ENCODE measurements around the gene DENND4A.

Gene DENND4A

DNA sequence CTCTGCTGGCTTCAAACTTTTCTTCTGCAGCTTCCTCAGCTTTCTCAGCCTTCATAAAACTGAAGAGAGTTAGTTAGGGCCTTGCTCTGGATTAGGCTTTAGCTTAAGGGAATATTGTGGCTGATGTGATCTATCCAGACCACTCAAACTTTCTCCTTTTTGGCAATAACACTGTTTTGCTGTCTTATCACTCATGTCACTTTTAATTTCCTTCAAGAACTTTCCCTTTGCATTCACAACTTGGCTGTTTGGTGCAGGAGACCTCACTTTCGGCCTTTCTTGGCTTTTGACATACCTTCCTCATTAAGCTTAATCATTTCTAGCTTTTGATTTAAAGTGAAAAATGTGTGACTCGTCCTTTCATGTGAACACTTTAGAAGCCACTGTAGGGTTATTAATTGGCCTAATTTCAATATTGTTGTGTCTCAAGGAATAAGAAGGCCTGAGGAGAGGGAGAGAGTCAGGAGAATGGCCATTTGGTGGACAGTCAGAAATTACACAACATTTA lies 109.6 kb downstream of the DENND4A start:
- TF ChIP-seq, protein P1, sequence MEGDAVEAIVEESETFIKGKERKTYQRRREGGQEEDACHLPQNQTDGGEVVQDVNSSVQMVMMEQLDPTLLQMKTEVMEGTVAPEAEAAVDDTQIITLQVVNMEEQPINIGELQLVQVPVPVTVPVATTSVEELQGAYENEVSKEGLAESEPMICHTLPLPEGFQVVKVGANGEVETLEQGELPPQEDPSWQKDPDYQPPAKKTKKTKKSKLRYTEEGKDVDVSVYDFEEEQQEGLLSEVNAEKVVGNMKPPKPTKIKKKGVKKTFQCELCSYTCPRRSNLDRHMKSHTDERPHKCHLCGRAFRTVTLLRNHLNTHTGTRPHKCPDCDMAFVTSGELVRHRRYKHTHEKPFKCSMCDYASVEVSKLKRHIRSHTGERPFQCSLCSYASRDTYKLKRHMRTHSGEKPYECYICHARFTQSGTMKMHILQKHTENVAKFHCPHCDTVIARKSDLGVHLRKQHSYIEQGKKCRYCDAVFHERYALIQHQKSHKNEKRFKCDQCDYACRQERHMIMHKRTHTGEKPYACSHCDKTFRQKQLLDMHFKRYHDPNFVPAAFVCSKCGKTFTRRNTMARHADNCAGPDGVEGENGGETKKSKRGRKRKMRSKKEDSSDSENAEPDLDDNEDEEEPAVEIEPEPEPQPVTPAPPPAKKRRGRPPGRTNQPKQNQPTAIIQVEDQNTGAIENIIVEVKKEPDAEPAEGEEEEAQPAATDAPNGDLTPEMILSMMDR (IDR thresholded peaks at IDR 0.05), result no peak
- H3K27ac Mint-ChIP-seq, result no peak overlapping the region
- no peak for DNase-seq
- peaks cover 10% of the 10 kb centered on the region for H3K27me3 Mint-ChIP-seq (ENCODE audit: low read depth, poor library complexity)
- H3K4me3 Mint-ChIP-seq, result no peak overlapping the region
- H3K4me1 Mint-ChIP-seq, result no peaks in the 10 kb centered on the region
- peaks cover 11% of the 10 kb centered on the region for H3K9me3 Mint-ChIP-seq
- peaks cover 26% of the 10 kb centered on the region for H3K36me3 Mint-ChIP-seq (ENCODE audit: low read depth)

DNA sequence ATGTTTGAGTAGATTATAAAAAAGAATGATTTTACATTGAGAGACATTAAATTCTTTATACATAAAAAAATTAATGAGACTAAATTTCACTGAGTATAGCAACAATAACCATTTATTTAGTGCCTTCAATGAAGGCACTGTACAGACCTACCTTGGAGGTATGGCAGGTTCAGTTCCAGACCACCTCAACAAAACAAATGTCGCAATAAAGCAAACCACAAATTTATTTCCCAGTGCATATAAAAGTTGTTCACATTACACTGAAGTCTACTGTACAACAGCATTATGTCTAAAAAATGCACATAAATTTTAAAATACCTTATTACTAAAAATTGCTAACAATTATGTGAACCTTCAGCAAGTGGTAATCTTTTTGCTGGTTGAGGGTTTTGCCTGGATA lies 111.5 kb downstream of the DENND4A start:
- TF ChIP-seq, protein P1 (IDR thresholded peaks at IDR 0.05), result no peak
- Mint-ChIP-seq H3K27me3 (ENCODE audit: low read depth, poor library complexity) (peaks cover 10% of the 10 kb centered on the region), H3K27ac (no peak overlapping the region), H3K9me3 (peaks cover 4% of the 10 kb centered on the region), H3K4me3 (no peak overlapping the region), H3K36me3 (ENCODE audit: low read depth) (peaks cover 11% of the 10 kb centered on the region), H3K4me1 (no peaks in the 10 kb centered on the region)
- no peak for DNase-seq

DNA sequence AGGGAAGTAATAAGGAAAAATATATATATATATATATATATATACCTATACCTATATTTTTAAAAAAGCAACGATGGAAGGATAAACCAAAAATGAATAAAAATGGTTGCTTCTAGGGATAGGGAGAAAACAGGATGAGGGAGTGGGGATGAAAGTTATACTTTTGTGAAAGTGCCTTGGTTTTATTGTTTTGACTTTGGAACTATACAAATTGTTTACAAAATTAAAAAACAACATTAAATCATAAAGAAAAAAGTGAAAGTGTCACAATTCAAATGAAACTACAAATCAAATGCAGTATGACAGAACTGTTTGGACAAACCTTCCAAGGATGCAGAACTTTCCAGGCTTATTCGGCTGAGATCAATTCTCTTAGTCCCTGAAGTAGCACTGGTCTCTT lies 116.0 kb downstream of the DENND4A start:
- Mint-ChIP-seq H3K4me1 (no peaks in the 10 kb centered on the region), H3K27ac (no peak overlapping the region), H3K36me3 (ENCODE audit: low read depth) (peaks cover 6% of the 10 kb centered on the region), H3K27me3 (ENCODE audit: low read depth, poor library complexity) (peaks cover 10% of the 10 kb centered on the region), H3K9me3 (no peaks in the 10 kb centered on the region), H3K4me3 (no peak overlapping the region)
- DNase-seq, result no peak
- TF ChIP-seq, protein P1 (IDR thresholded peaks at IDR 0.05), result no peak

DNA sequence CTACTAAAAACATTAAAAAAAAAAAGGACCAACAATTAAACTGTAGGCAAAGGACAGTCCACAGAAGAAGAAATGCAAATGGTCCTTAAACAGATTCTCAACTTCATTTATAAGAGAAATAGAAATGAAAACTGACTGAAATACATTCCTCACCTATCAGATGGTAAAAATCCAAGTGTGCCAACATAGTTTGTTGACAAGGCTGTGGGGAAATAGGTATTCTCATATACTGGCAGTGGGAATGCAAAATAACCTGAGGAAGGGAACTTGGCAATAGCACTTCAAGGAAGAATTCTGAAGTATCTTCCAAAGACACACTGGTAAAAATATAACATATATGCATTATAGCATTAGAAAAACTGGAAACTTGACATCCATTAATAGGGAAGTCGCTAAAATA lies 116.5 kb downstream of the DENND4A start:
- H3K4me3 Mint-ChIP-seq, result no peak overlapping the region
- no peak overlapping the region for H3K27ac Mint-ChIP-seq
- no peaks in the 10 kb centered on the region for H3K9me3 Mint-ChIP-seq
- peaks cover 9% of the 10 kb centered on the region for H3K36me3 Mint-ChIP-seq (ENCODE audit: low read depth)
- H3K27me3 Mint-ChIP-seq (ENCODE audit: low read depth, poor library complexity), result peaks cover 10% of the 10 kb centered on the region
- H3K4me1 Mint-ChIP-seq, result no peaks in the 10 kb centered on the region
- TF ChIP-seq, protein P1 (IDR thresholded peaks at IDR 0.05), result no peak
- DNase-seq, result no peak

DNA sequence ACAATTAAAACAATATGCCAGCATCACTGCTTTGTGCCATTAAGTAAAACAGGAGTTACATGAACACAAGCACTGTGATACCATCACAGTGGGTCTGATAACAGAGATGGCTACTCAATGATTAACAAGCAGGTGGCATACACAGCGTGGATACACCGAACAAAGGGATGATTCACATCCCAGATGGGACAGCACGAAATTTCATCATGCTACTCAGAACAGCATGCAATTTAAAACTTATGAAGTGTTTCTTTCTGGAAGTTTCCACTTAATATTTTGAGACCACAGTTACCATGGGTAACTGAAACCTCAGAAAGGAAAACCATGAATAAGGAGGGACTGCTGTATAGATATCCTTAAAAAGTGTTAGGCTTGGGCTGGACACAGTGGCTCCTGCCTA lies 125.8 kb downstream of the DENND4A start:
- Mint-ChIP-seq H3K27me3 (ENCODE audit: low read depth, poor library complexity) (no peaks in the 10 kb centered on the region), H3K36me3 (ENCODE audit: low read depth) (peaks cover 9% of the 10 kb centered on the region), H3K9me3 (no peaks in the 10 kb centered on the region), H3K4me1 (peaks cover 4% of the 10 kb centered on the region), H3K27ac (no peak overlapping the region), H3K4me3 (no peak overlapping the region)
- DNase-seq, result no peak
- TF ChIP-seq, protein P1 (IDR thresholded peaks at IDR 0.05), result no peak

DNA sequence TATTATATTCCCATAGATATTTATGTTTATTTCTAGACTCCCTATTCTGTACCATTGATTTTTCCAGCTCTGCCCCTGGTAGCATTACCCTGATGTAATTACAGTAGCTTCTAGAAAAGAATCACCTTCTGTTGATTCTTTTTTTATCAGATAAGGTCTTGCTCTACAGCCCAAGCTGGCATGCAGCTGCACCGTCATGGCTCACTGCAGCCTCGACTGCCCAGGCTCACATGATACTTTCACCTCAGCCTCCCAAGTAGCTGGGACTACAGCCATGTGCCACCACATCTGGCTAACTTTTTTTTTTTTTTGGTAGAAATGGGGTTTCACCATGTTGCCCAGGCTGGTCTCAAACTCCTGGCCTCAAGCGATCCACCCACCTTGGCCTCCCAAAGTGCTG lies 128.6 kb downstream of the DENND4A start:
- no peak overlapping the region for H3K4me3 Mint-ChIP-seq
- H3K27me3 Mint-ChIP-seq (ENCODE audit: low read depth, poor library complexity), result no peaks in the 10 kb centered on the region
- H3K4me1 Mint-ChIP-seq, result peaks cover 4% of the 10 kb centered on the region
- DNase-seq, result no peak
- no peaks in the 10 kb centered on the region for H3K36me3 Mint-ChIP-seq (ENCODE audit: low read depth)
- H3K27ac Mint-ChIP-seq, result no peak overlapping the region
- no peaks in the 10 kb centered on the region for H3K9me3 Mint-ChIP-seq
- TF ChIP-seq, protein P1 (IDR thresholded peaks at IDR 0.05), result no peak

All from nephron progenitor cell (in vitro differentiated cells).